ENCODE data around the gene UTF1. TPM values are rescaled to one million over a fixed set of nuclear protein-coding genes. Genes with fewer than 3 reads are reported as not detected.

Gene UTF1
- total RNA-seq, 4 donors from 2014 or later, result not detected

- no peaks in the 10 kb centered on the region for H3K36me3 ChIP-seq
- no peaks in the 10 kb centered on the region for H3K27me3 ChIP-seq
- H3K27ac ChIP-seq, result no peak overlapping the region
- intact Hi-C loops (cut with DNase I), result no loop called here
- no peak for DNase-seq
- 92 to 100% methylated on average over 2 to 5 of the region's 20 CpGs for WGBS, 2 donors
- H3K4me3 ChIP-seq (replicated peaks in 1 of 3), result no peak overlapping the region
- TF ChIP-seq POLR2A (IDR thresholded peaks at IDR 0.05) (no peak), CTCF (IDR thresholded peaks at IDR 0.05) (no peak)
- no peaks in the 10 kb centered on the region for H3K4me1 ChIP-seq
- H3K9me3 ChIP-seq, result no peaks in the 10 kb centered on the region
Measured at GRCh38 chr10:133209641-133210040, 20.4 kb upstream of the UTF1 start.

- 88% methylated on average over 26 to 27 of the region's 27 CpGs for WGBS, 2 donors
- intact Hi-C loops (cut with DNase I), result no loop called here
Measured at GRCh38 chr10:133210398-133211140, 19.4 kb upstream of the UTF1 start.

GRCh38 chr10:133211141-133211830, 18.7 kb upstream of the UTF1 start:
- DNase-seq, result no peak
- H3K36me3 ChIP-seq, result no peaks in the 10 kb centered on the region
- TF ChIP-seq CTCF (IDR thresholded peaks at IDR 0.05) (no peak), POLR2A (IDR thresholded peaks at IDR 0.05) (no peak)
- no peak overlapping the region for H3K27ac ChIP-seq
- no peaks in the 10 kb centered on the region for H3K9me3 ChIP-seq
- H3K4me3 ChIP-seq (replicated peaks in 1 of 3), result no peak overlapping the region
- no peaks in the 10 kb centered on the region for H3K27me3 ChIP-seq
- WGBS, 2 donors, result 82 to 88% methylated on average over 11 to 20 of the region's 25 CpGs
- H3K4me1 ChIP-seq, result no peaks in the 10 kb centered on the region
- intact Hi-C loops (cut with DNase I), result no loop called here

More at GRCh38 chr10:133210398-133211140, 19.4 kb upstream of the UTF1 start:
- H3K4me1 ChIP-seq, result no peaks in the 10 kb centered on the region
- TF ChIP-seq CTCF (IDR thresholded peaks at IDR 0.05) (no peak), POLR2A (IDR thresholded peaks at IDR 0.05) (no peak)
- no peak overlapping the region for H3K4me3 ChIP-seq (replicated peaks in 1 of 3)
- H3K36me3 ChIP-seq, result no peaks in the 10 kb centered on the region
- no peaks in the 10 kb centered on the region for H3K27me3 ChIP-seq
- H3K9me3 ChIP-seq, result no peaks in the 10 kb centered on the region
- no peak overlapping the region for H3K27ac ChIP-seq
- no peak for DNase-seq

GRCh38 chr10:133211959-133212852, 17.8 kb upstream of the UTF1 start:
- Histone ChIP-seq H3K27me3 (no peaks in the 10 kb centered on the region), H3K27ac (no peak overlapping the region), H3K9me3 (no peaks in the 10 kb centered on the region), H3K4me1 (no peaks in the 10 kb centered on the region), H3K4me3 (replicated peaks in 1 of 3) (no peak overlapping the region), H3K36me3 (no peaks in the 10 kb centered on the region)
- intact Hi-C loops (cut with DNase I), result no loop called here
- DNase-seq, result no peak
- TF ChIP-seq POLR2A (IDR thresholded peaks at IDR 0.05) (no peak), CTCF (IDR thresholded peaks at IDR 0.05) (no peak)
- 89% methylated on average over 24 to 31 of the region's 34 CpGs for WGBS, 2 donors
